ENCODE data around the gene KAT2A.

- TF ChIP-seq POLR2A (IDR thresholded peaks at IDR 0.05; ENCODE audit: low read depth, low read length): no peak
- TF ChIP-seq POLR2AphosphoS5 (IDR thresholded peaks at IDR 0.05; ENCODE audit: low read depth, low read length): no peak
Observed at GRCh38 chr17:42067371-42068091, 53.6 kb downstream of the KAT2A start.
